B cell (primary cell): ENCODE data around the gene CXCL16. TPM values are rescaled to one million over a fixed set of nuclear protein-coding genes. Genes with fewer than 3 reads are reported as not detected.

Experiments used
- ATAC-seq: fragments of 200-7000 bp; cut with Tn5 transposase; one replicate; pipeline ENCODE4 v1.10.0; 2021; ENCODE audit warnings: low read depth, mild to moderate bottlenecking, moderate number of reproducible peaks, moderate library complexity
- CTCF ChIA-PET: fragments of 350-600 bp; sonication (Branson Sonifier 250); formaldehyde crosslinking; loops from one replicate; lab custom pipeline; 2021; ENCODE audit warnings: antibody characterized with exemption, inconsistent platforms; lab: Charles Lee
- POLR2A ChIA-PET: fragments of 350-600 bp; sonication (Branson Sonifier 250); formaldehyde crosslinking; loops from one replicate; lab custom pipeline; 2021; ENCODE audit warnings: antibody characterized with exemption; lab: Charles Lee
- DNase-seq: peaks from one replicate; pipeline ENCODE4 v3.0.0; 2013
- H2AFZ ChIP-seq: 2 replicates; pipeline ENCODE4 v1.6.1; 2012; ENCODE audit warnings: mild to moderate bottlenecking, low read depth, low read length; ENCODE audit not compliant: insufficient read depth, poor library complexity, severe bottlenecking
- H3K27ac ChIP-seq, 2 donors: 1 replicate in 1 of 2; 2 replicates in 1 of 2; pipeline ENCODE4 v1.5.1; 2012 to 2013; ENCODE audit warnings: low read length in 2 of 2, mild to moderate bottlenecking in 2 of 2, moderate library complexity in 1 of 2
- H3K27me3 ChIP-seq, 4 experiments: fragments of 200-600 bp in 1 of 4; sonication (generic) in 1 of 4; replicated peaks in 1 of 4; 1 replicate in 2 of 4; 2 replicates in 2 of 4; pipeline versions ENCODE4 v1.6.1 to v1.7.0; 2013 to 2016; ENCODE audit warnings: low read length in 3 of 4, mild to moderate bottlenecking in 2 of 4, mixed read lengths in 1 of 4, moderate library complexity in 1 of 4; ENCODE audit not compliant: insufficient read depth in 4 of 4, control insufficient read depth in 3 of 4; ENCODE audit errors: control extremely low read depth in 1 of 4
- H3K36me3 ChIP-seq, 2 experiments: replicated peaks in 1 of 2; 1 replicate in 1 of 2; 2 replicates in 1 of 2; pipeline versions ENCODE4 v1.6.1 to v1.7.1; 2013; ENCODE audit warnings: low read length in 1 of 2; ENCODE audit not compliant: insufficient read depth in 2 of 2, control insufficient read depth in 1 of 2; ENCODE audit errors: control extremely low read depth in 1 of 2, extremely low read depth in 1 of 2
- H3K4me1 ChIP-seq, 2 donors: fragments of 200-600 bp in 1 of 2; sonication (generic) in 1 of 2; 1 replicate in 1 of 2; 2 replicates in 1 of 2; pipeline versions ENCODE4 v1.5.1 to v1.6.1; 2013 to 2017; ENCODE audit warnings: low read length in 2 of 2; ENCODE audit not compliant: control insufficient read depth in 2 of 2, insufficient read depth in 2 of 2
- H3K4me2 ChIP-seq: replicated peaks from 2 replicates; pipeline ENCODE3; 2012; ENCODE audit warnings: mild to moderate bottlenecking, low read depth, low read length; ENCODE audit not compliant: poor library complexity, severe bottlenecking
- H3K4me3 ChIP-seq, 5 experiments: fragments of 200-600 bp in 1 of 5; sonication (generic) in 1 of 5; 1 replicate in 3 of 5; 2 replicates in 2 of 5; pipeline versions ENCODE4 v1.5.1 to v1.7.0; 2011 to 2016; ENCODE audit warnings: low read length in 4 of 5, mild to moderate bottlenecking in 4 of 5, low read depth in 2 of 5, control low read depth in 1 of 5, moderate library complexity in 1 of 5; ENCODE audit not compliant: insufficient read depth in 1 of 5; ENCODE audit errors: control extremely low read depth in 1 of 5, extremely low read depth in 1 of 5
- H3K79me2 ChIP-seq: fragments of 200-600 bp; sonication (generic); one replicate; pipeline ENCODE4 v1.6.0; 2016; ENCODE audit warnings: low read length; ENCODE audit not compliant: control insufficient read depth, insufficient read depth
- H3K9ac ChIP-seq: fragments of 200-600 bp; sonication (generic); 2 replicates; pipeline ENCODE4 v1.6.1; 2017; ENCODE audit warnings: mild to moderate bottlenecking, low read length, moderate library complexity
- H3K9me3 ChIP-seq, 3 donors: one replicate each; pipeline versions ENCODE4 v1.6.1 to v1.7.1; 2013; ENCODE audit warnings: low read length in 2 of 3; ENCODE audit not compliant: control insufficient read depth in 2 of 3, insufficient read depth in 1 of 3; ENCODE audit errors: control extremely low read depth in 1 of 3
- H4K20me1 ChIP-seq: 2 replicates; pipeline ENCODE4 v1.6.0; 2012; ENCODE audit warnings: mild to moderate bottlenecking, low read length; ENCODE audit not compliant: insufficient read depth, control insufficient read depth, poor library complexity, severe bottlenecking
- H3K27ac Mint-ChIP-seq: one replicate; pipeline ENCODE4 v1.8.0; 2021; ENCODE audit warnings: mixed read lengths
- H3K27me3 Mint-ChIP-seq: one replicate; pipeline ENCODE4 v1.8.0; 2021; ENCODE audit warnings: mixed read lengths
- H3K4me1 Mint-ChIP-seq: one replicate; pipeline ENCODE4 v1.8.0; 2021; ENCODE audit warnings: mixed read lengths
- H3K4me3 Mint-ChIP-seq: one replicate; pipeline ENCODE4 v1.8.0; 2021; ENCODE audit warnings: mixed read lengths
- H3K9me3 Mint-ChIP-seq: one replicate; pipeline ENCODE4 v1.8.0; 2022; ENCODE audit warnings: mixed read lengths; ENCODE audit not compliant: insufficient read depth
- CTCF ChIP-seq: fragments of 200-600 bp; IDR thresholded peaks from one replicate; pipeline ENCODE4 v1.8.0; 2022; ENCODE audit warnings: antibody characterized with exemption, mild to moderate bottlenecking
- EZH2 ChIP-seq: IDR thresholded peaks from 2 replicates; pipeline ENCODE4 v1.6.1; 2012; ENCODE audit warnings: borderline replicate concordance, low read depth, mild to moderate bottlenecking, moderate library complexity, low read length; ENCODE audit not compliant: insufficient read depth, poor library complexity, severe bottlenecking
- WGBS: methylation state at CpG from one replicate; pipeline ENCODE4 v1.1.5; 2013; ENCODE audit warnings: missing lambda C conversion rate; ENCODE audit not compliant: insufficient coverage; 5-methylcytosine and 5-hydroxymethylcytosine counted together
- intact Hi-C: fragments of 100-400 bp; cut with micrococcal nuclease; formaldehyde crosslinking; loops from one replicate; pipeline ENCODE4 v1.10.0; 2022
- polyA minus RNA-seq: library from RNA; depleted of rRNA, polyadenylated mRNA; stranded (reverse); fragments of >200 nt; gene quantifications from 2 replicates; pipeline ENCODE4 v1.2.3, GENCODE V29; 2012
- polyA plus RNA-seq: library from polyadenylated mRNA; depleted of rRNA; stranded (reverse); fragments of >200 nt; gene quantifications from 2 replicates; pipeline ENCODE4 v1.2.3, GENCODE V29; 2012
- total RNA-seq, 2 donors: library from RNA; stranded (reverse); fragments of 120-200 nt in 1 of 2; gene quantifications; 1 replicate in 1 of 2; 2 replicates in 1 of 2; pipeline versions ENCODE4 v1.2.3 to v1.2.4, GENCODE V29; 2013 to 2022

Gene CXCL16
- total RNA-seq (19.3 and 22.0 TPM in 2 replicates), polyA plus RNA-seq (10.9 and 13.8 TPM in 2 replicates), polyA minus RNA-seq (7.1 and 8.6 TPM in 2 replicates)
- total RNA-seq (2013): 3.6 TPM

- ChIA-PET CTCF (interaction anchor here (0.8 kb wide), 1 partner anchor 50 kb away, joined by 3 read pairs; no protein-coding TSS in a partner anchor), POLR2A (no interaction called here)
- ATAC-seq (peak; percentile 86), DNase-seq (peak; percentile 88)
- WGBS: under 1% methylated on average over 100 of the region's 100 CpGs
- no peaks in the 10 kb centered on the region for H3K36me3 ChIP-seq
- peak within 1 kb of the TSS; percentile 50 to 74 for H3K27ac ChIP-seq
- peak within 1 kb of the TSS; percentile 93 for H3K4me3 Mint-ChIP-seq
- peak within 1 kb of the TSS; percentile 94 for H3K27ac Mint-ChIP-seq
- no peaks in the 10 kb centered on the region for H3K9me3 Mint-ChIP-seq
- H3K4me1 ChIP-seq: peaks cover 23 to 31% of the 10 kb centered on the region in 2 donors
- no peaks in the 10 kb centered on the region for H3K9me3 ChIP-seq
- peaks cover 0 to 35% (median 9%) of the 10 kb centered on the region in 4 experiments for H3K27me3 ChIP-seq
- peak within 1 kb of the TSS; percentile 76 for H3K9ac ChIP-seq
- H4K20me1 ChIP-seq: no peaks in the 10 kb centered on the region
- peaks cover 6% of the 10 kb centered on the region for H3K79me2 ChIP-seq
- H3K4me3 ChIP-seq: peak within 1 kb of the TSS; percentile 38 to 82 (median 70)
- TF ChIP-seq EZH2 (no peak), CTCF (no peak)
- intact Hi-C loops: loop anchor here (1.0 to 2.0 kb wide), 2 partner anchors 8 to 29 kb away; partner anchors contain the start of genes ARRB2 and MED11
- H2AFZ ChIP-seq: peak within 1 kb of the TSS; percentile 77
- no peaks in the 10 kb centered on the region for H3K27me3 Mint-ChIP-seq
- peaks cover 34% of the 10 kb centered on the region for H3K4me1 Mint-ChIP-seq
- peak within 1 kb of the TSS; percentile 97 for H3K4me2 ChIP-seq
Measured at GRCh38 chr17:4739122-4740024, at the start of gene CXCL16, which contains the start of gene ZMYND15. TSS of gene CXCL16 (minus strand) at chr17:4739928. CDS start at chr17:4739339, 589 bp downstream. TSS of gene ZMYND15 (plus strand) at chr17:4739833. CDS start at chr17:4740549, 716 bp downstream.
